Naive thymus-derived CD4-positive, alpha-beta T cell (primary cell): Measurements from ENCODE around the gene PKNOX2. TPM values are rescaled to one million over a fixed set of nuclear protein-coding genes. Genes with fewer than 3 reads are reported as not detected.

Experiments
- ATAC-seq: fragments of 150-1000 bp; cut with Tn5 transposase; 2 replicates; pipeline ENCODE4 v1.10.0; 2021; ENCODE audit warnings: mild to moderate bottlenecking, moderate library complexity
- CTCF ChIA-PET: fragments of 350-600 bp; sonication (Branson Sonifier 250); formaldehyde crosslinking; loops from one replicate; lab custom pipeline; 2021; ENCODE audit warnings: antibody characterized with exemption; lab: Charles Lee
- POLR2A ChIA-PET: fragments of 350-600 bp; sonication (Branson Sonifier 250); formaldehyde crosslinking; loops from one replicate; lab custom pipeline; 2021; ENCODE audit warnings: antibody characterized with exemption, inconsistent platforms; lab: Charles Lee
- DNase-seq, 9 donors: peaks; one replicate each; pipeline versions ENCODE4 v3.0.0 to v3.0.0-alpha.2; 2020 to 2022; ENCODE audit warnings: mixed read lengths in 1 of 9
- H3K27ac ChIP-seq: one replicate; pipeline ENCODE4 v1.7.0; 2013; ENCODE audit warnings: mild to moderate bottlenecking, low read depth, low read length, moderate library complexity
- H3K27me3 ChIP-seq, 2 donors: one replicate each; pipeline ENCODE4 v1.7.0; 2013; ENCODE audit warnings: low read length in 2 of 2, mild to moderate bottlenecking in 2 of 2, moderate library complexity in 2 of 2; ENCODE audit not compliant: control insufficient read depth in 2 of 2, insufficient read depth in 2 of 2
- H3K36me3 ChIP-seq, 3 experiments: 1 replicate in 2 of 3; 2 replicates in 1 of 3; pipeline ENCODE4 v1.7.0; 2013; ENCODE audit warnings: low read length in 3 of 3, mild to moderate bottlenecking in 3 of 3, moderate library complexity in 1 of 3; ENCODE audit not compliant: insufficient read depth in 3 of 3, control insufficient read depth in 2 of 3
- H3K4me1 ChIP-seq, 2 donors: one replicate each; pipeline ENCODE4 v1.7.0; 2013; ENCODE audit warnings: low read length in 2 of 2, mild to moderate bottlenecking in 2 of 2, moderate library complexity in 1 of 2; ENCODE audit not compliant: control insufficient read depth in 2 of 2, insufficient read depth in 2 of 2
- H3K4me3 ChIP-seq: 2 replicates; pipeline ENCODE4 v1.7.0; 2013; ENCODE audit warnings: mild to moderate bottlenecking, low read length
- H3K9me3 ChIP-seq, 3 experiments: 1 replicate in 2 of 3; 2 replicates in 1 of 3; pipeline ENCODE4 v1.7.0; 2013; ENCODE audit warnings: low read length in 3 of 3; ENCODE audit not compliant: control insufficient read depth in 2 of 3
- H3K27ac Mint-ChIP-seq, 9 donors: one replicate each; pipeline ENCODE4 v1.8.0; 2020 to 2022; ENCODE audit warnings: mixed read lengths in 9 of 9, mild to moderate bottlenecking in 8 of 9, moderate library complexity in 5 of 9, inconsistent platforms in 2 of 9
- H3K27me3 Mint-ChIP-seq, 5 donors: one replicate each; pipeline ENCODE4 v1.8.0; 2021 to 2022; ENCODE audit warnings: mixed read lengths in 5 of 5, mild to moderate bottlenecking in 1 of 5
- H3K36me3 Mint-ChIP-seq, 5 donors: one replicate each; pipeline ENCODE4 v1.8.0; 2020 to 2022; ENCODE audit warnings: mixed read lengths in 5 of 5, mild to moderate bottlenecking in 3 of 5, inconsistent platforms in 1 of 5
- H3K4me1 Mint-ChIP-seq, 7 donors: one replicate each; pipeline ENCODE4 v1.8.0; 2020 to 2022; ENCODE audit warnings: mixed read lengths in 7 of 7, mild to moderate bottlenecking in 3 of 7, inconsistent platforms in 1 of 7
- H3K4me3 Mint-ChIP-seq, 10 donors: one replicate each; pipeline ENCODE4 v1.8.0; 2020 to 2022; ENCODE audit warnings: mild to moderate bottlenecking in 10 of 10, mixed read lengths in 10 of 10, moderate library complexity in 6 of 10, inconsistent platforms in 2 of 10
- H3K9me3 Mint-ChIP-seq, 11 donors: one replicate each; pipeline ENCODE4 v1.8.0; 2020 to 2022; ENCODE audit warnings: mixed read lengths in 11 of 11, mild to moderate bottlenecking in 4 of 11, inconsistent platforms in 1 of 11, moderate library complexity in 1 of 11
- intact Hi-C, 2 donors: fragments of 100-400 bp; cut with micrococcal nuclease; formaldehyde crosslinking; loops; one replicate each; pipeline ENCODE4 v1.15.1; 2023
- polyA plus RNA-seq, 2 donors: library from polyadenylated mRNA; unstranded; fragments of 300-500 nt; fragmentation: Illumina TruSeq; gene quantifications; one replicate each; pipeline ENCODE4 v1.2.3, GENCODE V29; 2021
- total RNA-seq, 6 experiments: library from RNA in 5 of 6; stranded (reverse) in 5 of 6; gene quantifications; 1 replicate in 5 of 6; 2 replicates in 1 of 6; pipeline ENCODE4 v1.2.3 and lab custom pipeline; 2021 to 2026

PKNOX2 gene
- total and polyA plus RNA-seq, 7 experiments from 2014 or later = not detected

GRCh38 chr11:125451400-125452124, 287.0 kb downstream of the PKNOX2 start:
- ChIA-PET POLR2A (no interaction called here), CTCF (interaction anchor here (1.1 kb wide), 1 partner anchor 113 kb away, joined by 3 read pairs; no protein-coding TSS in a partner anchor)
- H3K4me1 Mint-ChIP-seq = peaks cover 0 to 7% (median 3%) of the 10 kb centered on the region in 7 donors
- H3K27ac ChIP-seq = no peak overlapping the region
- no peaks in the 10 kb centered on the region for H3K27me3 ChIP-seq
- H3K4me3 Mint-ChIP-seq = peak overlapping the region in 1 of 10 donors; percentile 6
- no peaks in the 10 kb centered on the region for H3K36me3 ChIP-seq
- no peaks in the 10 kb centered on the region for H3K9me3 ChIP-seq
- intact Hi-C loops = loop anchor here in 1 of 2 donors (10.0 kb wide), 1 partner anchor 423 kb away; no protein-coding TSS in a partner anchor
- no peak for DNase-seq
- peaks cover 0 to 5% (median 0%) of the 10 kb centered on the region in 5 donors for H3K27me3 Mint-ChIP-seq
- no peaks in the 10 kb centered on the region for H3K4me1 ChIP-seq
- H3K36me3 Mint-ChIP-seq = no peaks in the 10 kb centered on the region
- H3K27ac Mint-ChIP-seq = peak overlapping the region in 2 of 9 donors; percentile 18 to 46
- peak; percentile 33 for ATAC-seq
- no peak overlapping the region for H3K4me3 ChIP-seq
- peaks cover 0 to 2% (median 0%) of the 10 kb centered on the region in 11 donors for H3K9me3 Mint-ChIP-seq

GRCh38 chr11:125452125-125452470, 287.5 kb downstream of the PKNOX2 start:
- H3K9me3 Mint-ChIP-seq = peaks cover 0 to 2% (median 0%) of the 10 kb centered on the region in 11 donors
- no peak for ATAC-seq
- H3K4me3 Mint-ChIP-seq = peak overlapping the region in 1 of 10 donors; percentile 25
- intact Hi-C loops = loop anchor here in 1 of 2 donors (10.0 kb wide), 1 partner anchor 423 kb away; no protein-coding TSS in a partner anchor
- no peak for DNase-seq
- ChIA-PET POLR2A (no interaction called here), CTCF (interaction anchor here (1.2 kb wide), 1 partner anchor 38 kb away, joined by 3 read pairs; no protein-coding TSS in a partner anchor)
- peaks cover 0 to under 1% (median 0%) of the 10 kb centered on the region in 5 donors for H3K27me3 Mint-ChIP-seq
- peaks cover 0 to 7% (median 3%) of the 10 kb centered on the region in 7 donors for H3K4me1 Mint-ChIP-seq
- Histone ChIP-seq H3K4me1 (no peaks in the 10 kb centered on the region), H3K36me3 (no peaks in the 10 kb centered on the region), H3K27ac (no peak overlapping the region), H3K4me3 (no peak overlapping the region), H3K27me3 (no peaks in the 10 kb centered on the region), H3K9me3 (no peaks in the 10 kb centered on the region)
- no peak overlapping the region for H3K27ac Mint-ChIP-seq
- no peaks in the 10 kb centered on the region for H3K36me3 Mint-ChIP-seq

- Mint-ChIP-seq H3K36me3 (no peaks in the 10 kb centered on the region), H3K9me3 (no peaks in the 10 kb centered on the region), H3K4me1 (peaks cover 0 to 7% (median 3%) of the 10 kb centered on the region in 7 donors), H3K27me3 (no peaks in the 10 kb centered on the region), H3K4me3 (no peak overlapping the region), H3K27ac (no peak overlapping the region)
- no peak for ATAC-seq
- POLR2A ChIA-PET = no interaction called here
- no peak for DNase-seq
- Histone ChIP-seq H3K4me3 (no peak overlapping the region), H3K36me3 (no peaks in the 10 kb centered on the region), H3K9me3 (no peaks in the 10 kb centered on the region), H3K27ac (no peak overlapping the region), H3K27me3 (no peaks in the 10 kb centered on the region), H3K4me1 (no peaks in the 10 kb centered on the region)
- CTCF ChIA-PET = interaction anchor here (1.1 kb wide), 1 partner anchor 805 kb away, joined by 3 read pairs; no protein-coding TSS in a partner anchor
- intact Hi-C loops = loop anchor here in 1 of 2 donors (10.0 kb wide), 1 partner anchor 421 kb away; no protein-coding TSS in a partner anchor
These were observed 289.5 kb downstream of the PKNOX2 start for GRCh38 chr11:125454047-125454446.

GRCh38 chr11:125455851-125456250, 291.3 kb downstream of the PKNOX2 start:
- Histone ChIP-seq H3K9me3 (no peaks in the 10 kb centered on the region), H3K4me3 (no peak overlapping the region), H3K27me3 (no peaks in the 10 kb centered on the region), H3K36me3 (no peaks in the 10 kb centered on the region), H3K4me1 (no peaks in the 10 kb centered on the region), H3K27ac (no peak overlapping the region)
- no peak for ATAC-seq
- H3K27ac Mint-ChIP-seq = peak overlapping the region in 1 of 9 donors; percentile 70
- intact Hi-C loops = loop anchor here in 1 of 2 donors (10.0 kb wide), 1 partner anchor 419 kb away; no protein-coding TSS in a partner anchor
- POLR2A ChIA-PET = no interaction called here
- CTCF ChIA-PET = no interaction called here
- peaks cover 0 to 7% (median 3%) of the 10 kb centered on the region in 7 donors for H3K4me1 Mint-ChIP-seq
- H3K4me3 Mint-ChIP-seq = no peak overlapping the region
- H3K9me3 Mint-ChIP-seq = no peaks in the 10 kb centered on the region
- H3K36me3 Mint-ChIP-seq = no peaks in the 10 kb centered on the region
- peaks cover 0 to under 1% (median 0%) of the 10 kb centered on the region in 5 donors for H3K27me3 Mint-ChIP-seq
- DNase-seq = no peak

- Mint-ChIP-seq H3K4me1 (no peaks in the 10 kb centered on the region), H3K27me3 (peaks cover 0 to 2% (median 0%) of the 10 kb centered on the region in 5 donors), H3K27ac (no peak overlapping the region), H3K36me3 (no peaks in the 10 kb centered on the region), H3K9me3 (no peaks in the 10 kb centered on the region), H3K4me3 (no peak overlapping the region)
- Histone ChIP-seq H3K27me3 (no peaks in the 10 kb centered on the region), H3K9me3 (no peaks in the 10 kb centered on the region), H3K27ac (no peak overlapping the region), H3K4me1 (no peaks in the 10 kb centered on the region), H3K4me3 (no peak overlapping the region), H3K36me3 (no peaks in the 10 kb centered on the region)
- ChIA-PET CTCF (no interaction called here), POLR2A (no interaction called here)
- ATAC-seq = no peak
- intact Hi-C loops = loop anchor here in 1 of 2 donors (10.0 kb wide), 1 partner anchor 417 kb away; no protein-coding TSS in a partner anchor
- DNase-seq = no peak
These were observed 293.3 kb downstream of the PKNOX2 start for GRCh38 chr11:125457814-125458343.

GRCh38 chr11:125460275-125460674, 295.7 kb downstream of the PKNOX2 start:
- Mint-ChIP-seq H3K4me3 (no peak overlapping the region), H3K27me3 (peaks cover 0 to 19% (median 9%) of the 10 kb centered on the region in 5 donors), H3K4me1 (no peaks in the 10 kb centered on the region), H3K9me3 (no peaks in the 10 kb centered on the region), H3K36me3 (no peaks in the 10 kb centered on the region), H3K27ac (no peak overlapping the region)
- no peak for DNase-seq
- no peak overlapping the region for H3K4me3 ChIP-seq
- CTCF ChIA-PET = no interaction called here
- no peaks in the 10 kb centered on the region for H3K9me3 ChIP-seq
- H3K27ac ChIP-seq = no peak overlapping the region
- H3K4me1 ChIP-seq = no peaks in the 10 kb centered on the region
- H3K36me3 ChIP-seq = no peaks in the 10 kb centered on the region
- intact Hi-C loops = no loop called here
- H3K27me3 ChIP-seq = no peaks in the 10 kb centered on the region
- no peak for ATAC-seq
- POLR2A ChIA-PET = no interaction called here
